Brain microvascular endothelial cell (primary cell): ENCODE data around the gene PRCD.

Experiments
- DNase-seq: peaks from one replicate; pipeline ENCODE4 v3.0.0-alpha.2; 2020
- H3K27ac ChIP-seq: fragments of 250-450 bp; sonication (Bioruptor Pico); 2 replicates; pipeline ENCODE4 v1.5.1; 2020; ENCODE audit warnings: mild to moderate bottlenecking, moderate library complexity
- H3K27me3 ChIP-seq: fragments of 250-450 bp; sonication (Bioruptor Pico); replicated peaks from 2 replicates; pipeline ENCODE4 v1.5.1; 2020; ENCODE audit warnings: mild to moderate bottlenecking
- H3K36me3 ChIP-seq: fragments of 250-450 bp; sonication (Bioruptor Pico); replicated peaks from 2 replicates; pipeline ENCODE4 v1.5.1; 2020; ENCODE audit warnings: mild to moderate bottlenecking
- H3K4me3 ChIP-seq: 2 replicates; pipeline ENCODE4 v1.5.1; 2011; ENCODE audit warnings: low read depth, mild to moderate bottlenecking, control low read depth, low read length, moderate library complexity
- in situ Hi-C: cut with HindIII; loops from 2 replicates; pipeline ENCODE4 v1.10.0; 2017; ENCODE audit warnings: low sequenced_read_pairs, low pct_ligation_motif_present
- TF ChIP-seq, protein P1 (sequence below): IDR thresholded peaks from 2 replicates; pipeline ENCODE4 v1.5.1; 2011; ENCODE audit warnings: low read depth, mild to moderate bottlenecking, moderate library complexity, low read length, control low read depth, inconsistent platforms; ENCODE audit errors: missing control alignments

Gene PRCD

DNA sequence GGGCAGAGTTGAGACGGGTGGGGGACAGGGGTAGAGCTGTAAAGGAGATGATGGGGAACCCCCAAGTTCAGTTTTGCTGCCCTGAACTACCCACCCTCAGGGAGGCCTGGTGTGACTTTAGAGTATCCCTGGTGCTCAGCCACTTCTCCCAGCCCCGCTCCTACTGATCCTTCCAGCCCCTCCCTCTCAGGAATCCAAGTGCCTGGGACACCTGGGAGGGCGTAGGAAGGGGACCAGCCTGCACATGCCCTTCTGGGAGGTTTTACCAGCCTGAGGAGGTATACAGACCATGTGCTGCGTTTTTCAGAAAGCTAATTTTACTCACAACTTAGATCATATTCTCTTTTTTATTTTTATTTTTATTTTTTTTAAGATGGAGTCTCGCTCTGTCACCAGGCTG, 41.7 kb downstream of the PRCD start:
- in situ Hi-C loops, result no loop called here
- Histone ChIP-seq H3K4me3 (no peak overlapping the region), H3K27me3 (peaks cover 8% of the 10 kb centered on the region), H3K27ac (no peak overlapping the region), H3K36me3 (no peaks in the 10 kb centered on the region)
- TF ChIP-seq, protein P1, sequence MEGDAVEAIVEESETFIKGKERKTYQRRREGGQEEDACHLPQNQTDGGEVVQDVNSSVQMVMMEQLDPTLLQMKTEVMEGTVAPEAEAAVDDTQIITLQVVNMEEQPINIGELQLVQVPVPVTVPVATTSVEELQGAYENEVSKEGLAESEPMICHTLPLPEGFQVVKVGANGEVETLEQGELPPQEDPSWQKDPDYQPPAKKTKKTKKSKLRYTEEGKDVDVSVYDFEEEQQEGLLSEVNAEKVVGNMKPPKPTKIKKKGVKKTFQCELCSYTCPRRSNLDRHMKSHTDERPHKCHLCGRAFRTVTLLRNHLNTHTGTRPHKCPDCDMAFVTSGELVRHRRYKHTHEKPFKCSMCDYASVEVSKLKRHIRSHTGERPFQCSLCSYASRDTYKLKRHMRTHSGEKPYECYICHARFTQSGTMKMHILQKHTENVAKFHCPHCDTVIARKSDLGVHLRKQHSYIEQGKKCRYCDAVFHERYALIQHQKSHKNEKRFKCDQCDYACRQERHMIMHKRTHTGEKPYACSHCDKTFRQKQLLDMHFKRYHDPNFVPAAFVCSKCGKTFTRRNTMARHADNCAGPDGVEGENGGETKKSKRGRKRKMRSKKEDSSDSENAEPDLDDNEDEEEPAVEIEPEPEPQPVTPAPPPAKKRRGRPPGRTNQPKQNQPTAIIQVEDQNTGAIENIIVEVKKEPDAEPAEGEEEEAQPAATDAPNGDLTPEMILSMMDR, result no peak
- DNase-seq, result no peak

DNA sequence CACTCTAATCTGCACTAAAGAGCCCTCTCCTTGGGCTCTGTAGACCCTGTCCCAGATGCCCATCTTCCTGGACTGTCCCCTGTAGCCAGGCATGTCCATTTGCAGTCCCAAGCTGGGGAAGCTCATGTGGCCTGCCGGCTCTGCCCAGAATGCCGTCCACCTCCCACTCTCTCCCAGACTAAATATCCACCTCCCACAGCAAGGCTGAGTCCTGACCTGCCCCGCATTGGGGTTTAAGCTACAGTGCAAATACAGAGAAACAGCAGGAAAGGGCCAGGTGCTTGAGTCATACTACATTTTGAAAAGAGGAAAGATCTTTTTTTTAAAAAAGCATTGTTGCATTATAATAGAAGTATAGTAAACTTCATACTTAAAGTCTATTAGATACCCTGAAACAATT, 42.8 kb downstream of the PRCD start:
- DNase-seq, result no peak
- Histone ChIP-seq H3K27me3 (peaks cover 8% of the 10 kb centered on the region), H3K27ac (no peak overlapping the region), H3K4me3 (no peak overlapping the region), H3K36me3 (no peaks in the 10 kb centered on the region)
- TF ChIP-seq, protein P1, result no peak
- in situ Hi-C loops, result no loop called here

DNA sequence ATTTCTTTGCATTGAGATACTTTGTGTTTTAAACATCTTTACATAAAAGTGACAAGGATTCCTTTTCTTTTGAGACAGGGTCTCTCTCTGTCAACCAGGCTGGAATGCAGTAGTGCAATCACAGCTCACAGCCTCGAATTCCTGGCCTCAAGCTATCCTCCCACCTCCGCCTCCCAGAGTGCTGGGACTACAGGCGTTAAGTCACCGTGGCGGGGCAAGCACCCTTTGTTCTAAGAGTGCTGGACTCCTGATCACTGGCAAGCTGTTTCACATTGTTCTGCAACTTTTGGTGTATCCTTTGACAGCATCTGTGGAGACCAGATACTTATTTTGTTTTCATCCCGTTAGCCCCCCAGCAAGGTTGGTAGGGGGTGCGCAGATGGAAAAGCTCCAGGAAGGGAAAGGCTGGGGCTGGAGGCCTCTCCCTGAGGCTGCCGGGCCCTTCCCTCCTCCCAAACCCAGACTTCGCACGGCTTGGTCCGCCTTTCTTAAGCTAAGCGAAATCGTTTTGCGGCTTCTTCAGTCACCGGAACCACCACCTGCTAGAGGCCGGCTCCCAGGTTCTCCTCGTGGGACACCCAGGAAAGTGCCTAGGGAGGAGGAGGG, 44.7 kb downstream of the PRCD start:
- Histone ChIP-seq H3K4me3 (peak overlapping the region; percentile 44), H3K27ac (no peak overlapping the region), H3K36me3 (no peaks in the 10 kb centered on the region), H3K27me3 (peaks cover 8% of the 10 kb centered on the region)
- TF ChIP-seq, protein P1, result no peak
- in situ Hi-C loops, result no loop called here
- DNase-seq, result no peak

GRCh38 chr17:76585033-76585648, 45.3 kb downstream of the PRCD start:
- peaks cover 8% of the 10 kb centered on the region for H3K27me3 ChIP-seq
- H3K36me3 ChIP-seq, result no peaks in the 10 kb centered on the region
- H3K27ac ChIP-seq, result no peak overlapping the region
- DNase-seq, result no peak
- TF ChIP-seq, protein P1, result no peak
- in situ Hi-C loops, result no loop called here
- peak overlapping the region; percentile 44 for H3K4me3 ChIP-seq

DNA sequence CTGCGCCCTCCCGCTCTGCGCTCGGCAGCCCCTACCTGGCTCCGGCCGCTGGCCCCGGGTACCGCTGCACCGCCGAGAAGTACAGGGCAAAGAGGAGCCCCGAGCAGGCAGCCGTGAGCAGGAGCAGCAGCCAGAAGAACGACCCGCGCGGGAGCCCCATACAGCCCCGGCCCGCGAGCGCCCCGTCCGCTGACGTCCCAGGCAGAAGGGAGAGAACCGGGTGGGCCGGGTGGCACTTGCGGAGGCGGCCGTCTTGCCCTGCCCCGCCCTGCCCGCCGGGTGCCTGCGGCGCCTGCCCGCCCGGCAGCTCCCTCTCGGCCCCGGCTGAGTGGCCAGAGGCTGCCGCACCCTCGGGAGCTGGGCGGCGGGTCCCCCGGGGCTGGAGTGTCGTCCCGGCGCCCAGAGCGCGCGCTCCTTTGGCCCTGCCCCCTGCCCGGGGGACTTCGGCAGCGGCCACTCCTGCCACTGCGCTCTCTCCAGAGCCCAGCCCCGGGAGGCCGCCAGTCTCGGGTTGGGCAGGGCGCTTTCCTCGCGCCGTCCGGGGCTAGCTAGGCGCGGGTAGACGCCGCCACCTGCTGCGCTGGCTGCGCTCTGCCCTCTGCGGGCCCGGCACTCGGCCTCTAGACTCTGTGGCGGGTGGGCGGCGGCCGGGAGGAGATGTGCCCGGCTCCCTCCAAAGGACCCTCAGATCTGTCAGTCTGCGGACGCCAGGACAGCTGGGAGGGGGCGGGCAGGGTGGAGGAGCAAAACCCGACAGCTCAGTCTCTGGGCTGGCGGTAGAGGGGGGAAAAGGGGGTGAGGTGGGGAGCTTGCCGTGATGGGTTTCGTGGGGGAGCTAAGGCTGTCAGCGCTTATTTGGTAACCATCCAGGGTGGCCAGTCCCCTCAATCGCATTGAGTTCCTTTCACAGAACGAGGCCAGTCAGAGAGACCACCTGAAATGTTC, 46.1 kb downstream of the PRCD start, which contains the start of gene ST6GALNAC2:
TSS of gene ST6GALNAC2 (minus strand) at position 212 of the 945 bp plus-strand sequence. CDS start at position 160, 52 bp downstream.
- DNase-seq, result no peak
- TF ChIP-seq, protein P1, result no peak
- H3K36me3 ChIP-seq, result no peaks in the 10 kb centered on the region
- in situ Hi-C loops, result no loop called here
- peak within 1 kb of the TSS; percentile 44 for H3K4me3 ChIP-seq
- H3K27ac ChIP-seq, result no peak within 1 kb of the TSS
- H3K27me3 ChIP-seq, result peaks cover 8% of the 10 kb centered on the region
